ENCODE measurements around the gene SNX4.
"Not testable (repeated sequence)": the region's sequence is repeated elsewhere in the genome, so short reads cannot be mapped to it uniquely, and the experiment has no call there.

The SNX4 gene

DNA sequence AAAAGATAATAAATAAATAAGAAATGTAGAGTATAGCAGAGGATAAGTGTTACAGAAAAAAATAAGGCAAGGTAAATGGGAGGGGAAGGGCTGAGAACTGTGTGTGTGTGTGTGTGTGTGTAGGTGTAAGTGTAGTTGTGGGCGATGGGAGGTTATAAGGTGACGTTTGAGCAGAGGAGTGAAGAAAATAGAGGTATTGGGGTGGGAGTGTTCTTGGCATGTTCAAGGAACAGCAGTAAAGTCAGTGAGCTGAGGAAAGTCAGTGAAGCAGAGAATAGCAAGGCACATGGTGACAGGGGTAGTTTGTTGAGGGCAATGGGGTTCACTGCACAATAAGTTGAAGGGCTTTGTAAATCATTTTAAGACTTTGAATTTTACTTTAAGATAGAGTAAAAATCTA lies 113.9 kb downstream of the SNX4 start:
- Histone ChIP-seq H3K9me3 (ENCODE audit: low read depth, low read length) (no peaks in the 10 kb centered on the region), H3K36me3 (ENCODE audit: insufficient read depth, low read length) (no peaks in the 10 kb centered on the region), H3K4me3 (no peak overlapping the region), H3K9ac (ENCODE audit: insufficient read length) (no peak overlapping the region), H3K27ac (no peak overlapping the region)
- no peak for TF ChIP-seq POLR2AphosphoS5 (IDR thresholded peaks at IDR 0.05; ENCODE audit: borderline replicate concordance, low read depth, low read length)
- no peak for TF ChIP-seq FOXP2 (optimal IDR thresholded peaks at IDR 0.05; ENCODE audit: control extremely low read depth, extremely low read length, insufficient read depth)
- no peak for TF ChIP-seq EZH2 (IDR thresholded peaks at IDR 0.05)
- DNase-seq (ENCODE audit: low read depth, low spot score) = no peak

DNA sequence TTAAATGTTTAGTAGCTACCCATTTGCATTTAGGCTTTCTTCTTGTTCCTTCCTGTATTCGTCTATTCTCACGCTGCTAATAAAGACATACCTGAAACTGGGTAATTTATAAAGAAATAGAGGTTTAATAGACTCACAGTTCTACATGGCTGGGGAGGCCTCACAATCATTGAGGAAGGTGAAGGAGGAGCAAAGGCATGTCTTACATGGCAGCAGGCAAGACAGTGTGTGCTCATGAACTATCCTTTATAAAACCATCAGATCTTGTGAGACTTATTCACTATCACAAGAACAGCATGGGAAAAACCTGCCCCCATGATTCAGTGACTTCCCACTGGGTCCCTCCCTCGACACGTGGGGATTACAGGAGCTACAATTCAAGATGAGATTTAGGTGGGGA lies 114.5 kb downstream of the SNX4 start:
- H3K9ac ChIP-seq (ENCODE audit: insufficient read length); H3K4me3 ChIP-seq; H3K27ac ChIP-seq; DNase-seq (ENCODE audit: low read depth, low spot score); H3K9me3 ChIP-seq (ENCODE audit: low read depth, low read length); H3K36me3 ChIP-seq (ENCODE audit: insufficient read depth, low read length): not testable (repeated sequence)

DNA sequence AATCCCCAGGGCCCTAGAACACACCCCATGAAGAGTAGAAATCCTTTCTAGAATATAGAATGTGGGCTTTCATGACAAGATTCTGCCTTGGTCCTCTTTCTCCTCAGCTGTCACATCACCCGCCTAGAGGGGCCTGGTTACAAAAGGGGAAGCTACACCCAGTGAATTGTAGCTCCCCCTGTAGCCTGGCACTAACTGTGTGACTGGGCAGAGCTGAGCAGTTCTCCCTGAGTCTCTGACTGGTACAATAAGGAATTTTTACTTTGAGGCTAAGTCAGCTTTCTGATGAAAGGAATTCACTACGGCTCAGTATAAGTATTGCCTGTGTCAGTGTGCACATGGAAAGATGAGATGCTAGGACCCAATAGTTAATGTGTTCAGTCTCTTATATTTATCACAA lies 116.2 kb downstream of the SNX4 start:
- H3K36me3 ChIP-seq (ENCODE audit: insufficient read depth, low read length) = no peaks in the 10 kb centered on the region
- DNase-seq (ENCODE audit: low read depth, low spot score) = no peak
- no peak for TF ChIP-seq EZH2 (IDR thresholded peaks at IDR 0.05)
- no peak for TF ChIP-seq FOXP2 (optimal IDR thresholded peaks at IDR 0.05; ENCODE audit: control extremely low read depth, extremely low read length, insufficient read depth)
- TF ChIP-seq POLR2AphosphoS5 (IDR thresholded peaks at IDR 0.05; ENCODE audit: borderline replicate concordance, low read depth, low read length) = no peak
- no peak overlapping the region for H3K9ac ChIP-seq (ENCODE audit: insufficient read length)
- no peak overlapping the region for H3K27ac ChIP-seq
- H3K9me3 ChIP-seq (ENCODE audit: low read depth, low read length) = no peaks in the 10 kb centered on the region
- H3K4me3 ChIP-seq = no peak overlapping the region

DNA sequence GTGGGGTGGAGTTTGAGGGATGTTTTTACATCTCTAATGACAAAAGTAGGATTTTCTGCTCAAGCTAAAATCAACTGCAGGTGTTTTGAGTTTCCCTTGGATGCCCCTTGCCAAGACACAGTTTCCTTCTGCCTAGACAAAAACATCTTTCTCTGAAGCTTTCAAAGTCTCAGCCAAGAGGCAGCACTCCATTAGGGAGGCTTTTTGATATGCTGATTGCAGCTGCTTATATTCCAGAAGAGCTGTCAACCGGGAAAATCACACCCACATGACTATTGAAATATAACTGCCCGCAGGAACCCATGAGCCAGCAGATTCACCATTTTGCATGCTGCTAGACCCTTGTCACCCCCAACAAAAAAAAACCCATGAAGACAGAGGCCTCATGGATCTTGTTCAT lies 117.4 kb downstream of the SNX4 start:
- Histone ChIP-seq H3K27ac (no peak overlapping the region), H3K9ac (ENCODE audit: insufficient read length) (no peak overlapping the region), H3K4me3 (no peak overlapping the region), H3K36me3 (ENCODE audit: insufficient read depth, low read length) (no peaks in the 10 kb centered on the region), H3K9me3 (ENCODE audit: low read depth, low read length) (no peaks in the 10 kb centered on the region)
- TF ChIP-seq EZH2 (IDR thresholded peaks at IDR 0.05) = no peak
- TF ChIP-seq FOXP2 (optimal IDR thresholded peaks at IDR 0.05; ENCODE audit: control extremely low read depth, extremely low read length, insufficient read depth) = no peak
- DNase-seq (ENCODE audit: low read depth, low spot score) = no peak

DNA sequence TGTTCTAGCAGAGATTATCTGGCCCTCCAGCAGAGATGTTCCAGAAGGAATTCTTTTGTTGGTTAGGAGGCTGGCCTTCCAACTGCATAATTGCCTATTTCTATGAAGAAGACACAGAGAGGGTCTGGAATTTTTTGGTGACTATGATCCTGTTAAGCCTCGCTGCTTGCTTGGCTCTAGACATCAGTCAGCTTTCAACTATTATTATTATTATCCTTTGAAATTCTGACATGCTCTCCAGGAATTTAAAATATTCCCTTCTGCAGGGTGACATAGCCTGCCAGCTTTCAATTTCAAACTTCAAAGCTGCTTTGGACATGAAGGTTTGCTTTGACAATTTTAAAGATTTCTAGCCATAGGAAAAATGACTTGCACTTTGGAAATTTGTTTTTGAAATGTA lies 118.6 kb downstream of the SNX4 start:
- DNase-seq (ENCODE audit: low read depth, low spot score) = no peak
- H3K27ac ChIP-seq = no peak overlapping the region
- no peaks in the 10 kb centered on the region for H3K9me3 ChIP-seq (ENCODE audit: low read depth, low read length)
- no peak overlapping the region for H3K9ac ChIP-seq (ENCODE audit: insufficient read length)
- no peak overlapping the region for H3K4me3 ChIP-seq
- H3K36me3 ChIP-seq (ENCODE audit: insufficient read depth, low read length) = no peaks in the 10 kb centered on the region
- TF ChIP-seq EZH2 (IDR thresholded peaks at IDR 0.05) (no peak), FOXP2 (optimal IDR thresholded peaks at IDR 0.05; ENCODE audit: control extremely low read depth, extremely low read length, insufficient read depth) (no peak), POLR2AphosphoS5 (IDR thresholded peaks at IDR 0.05; ENCODE audit: borderline replicate concordance, low read depth, low read length) (no peak)

DNA sequence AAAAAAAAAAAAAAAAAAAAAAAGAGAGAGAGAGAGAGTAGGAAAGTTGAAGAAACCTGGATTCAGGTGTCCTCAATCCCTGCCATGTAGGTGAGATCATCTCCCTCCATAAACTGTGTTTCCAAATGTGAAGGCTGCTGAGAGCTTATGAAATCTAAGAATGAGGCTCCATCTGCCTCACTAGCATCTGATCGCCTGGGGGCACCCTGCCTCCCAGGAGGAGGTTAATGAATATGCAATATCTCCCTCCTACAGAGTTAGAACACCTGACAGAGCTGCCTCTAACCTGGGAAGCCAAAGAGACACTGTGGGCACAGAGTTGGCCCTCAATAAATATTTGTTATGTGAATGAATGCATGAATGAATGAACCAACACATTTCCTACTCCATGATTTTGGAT lies 121.0 kb downstream of the SNX4 start:
- TF ChIP-seq EZH2 (IDR thresholded peaks at IDR 0.05) = no peak
- no peak for TF ChIP-seq FOXP2 (optimal IDR thresholded peaks at IDR 0.05; ENCODE audit: control extremely low read depth, extremely low read length, insufficient read depth)
- TF ChIP-seq POLR2AphosphoS5 (IDR thresholded peaks at IDR 0.05; ENCODE audit: borderline replicate concordance, low read depth, low read length) = no peak
- no peak for DNase-seq (ENCODE audit: low read depth, low spot score)
- Histone ChIP-seq H3K27ac (no peak overlapping the region), H3K9me3 (ENCODE audit: low read depth, low read length) (no peaks in the 10 kb centered on the region), H3K36me3 (ENCODE audit: insufficient read depth, low read length) (no peaks in the 10 kb centered on the region), H3K9ac (ENCODE audit: insufficient read length) (no peak overlapping the region), H3K4me3 (no peak overlapping the region)
